GM12864 (cell line): ENCODE measurements around the gene MLLT1.
A peak's percentile ranks its signal among the peaks of the same experiment; 100 is the strongest.

Source experiments
- DNase-seq: peaks from one replicate; pipeline ENCODE4 v3.0.0-alpha.2; 2011; ENCODE audit warnings: low read depth
- H3K4me3 ChIP-seq: 2 replicates; pipeline ENCODE4 v1.5.1; 2011; ENCODE audit warnings: mild to moderate bottlenecking, low read depth, low read length, control low read depth
- TF ChIP-seq, protein P1 (sequence below): IDR thresholded peaks from 2 replicates; pipeline ENCODE4 v1.5.1; 2011; ENCODE audit warnings: low read depth, mild to moderate bottlenecking, moderate library complexity, low read length, control low read depth, inconsistent platforms; ENCODE audit errors: missing control alignments

Gene MLLT1

DNA sequence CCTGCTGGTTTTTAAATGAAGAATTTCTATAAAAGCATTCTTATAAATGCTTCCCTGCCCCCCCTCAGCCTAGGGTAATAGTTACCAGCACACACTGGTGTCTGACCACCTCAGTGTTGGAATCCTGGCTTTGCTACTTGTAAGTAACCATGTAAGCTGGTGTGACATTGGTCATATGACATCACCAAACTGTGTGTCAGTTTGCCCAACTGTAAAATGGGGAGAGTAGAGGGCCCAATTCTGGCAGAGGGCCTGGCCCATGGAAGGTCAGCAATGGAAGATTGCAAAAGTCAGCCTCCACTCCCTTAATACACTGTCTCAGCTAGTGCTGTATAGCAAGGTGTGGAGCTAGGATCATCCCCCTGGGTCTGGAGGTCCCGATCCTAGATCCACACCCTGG is 112.7 kb downstream of the MLLT1 start:
- no peak overlapping the region for H3K4me3 ChIP-seq
- TF ChIP-seq, protein P1, sequence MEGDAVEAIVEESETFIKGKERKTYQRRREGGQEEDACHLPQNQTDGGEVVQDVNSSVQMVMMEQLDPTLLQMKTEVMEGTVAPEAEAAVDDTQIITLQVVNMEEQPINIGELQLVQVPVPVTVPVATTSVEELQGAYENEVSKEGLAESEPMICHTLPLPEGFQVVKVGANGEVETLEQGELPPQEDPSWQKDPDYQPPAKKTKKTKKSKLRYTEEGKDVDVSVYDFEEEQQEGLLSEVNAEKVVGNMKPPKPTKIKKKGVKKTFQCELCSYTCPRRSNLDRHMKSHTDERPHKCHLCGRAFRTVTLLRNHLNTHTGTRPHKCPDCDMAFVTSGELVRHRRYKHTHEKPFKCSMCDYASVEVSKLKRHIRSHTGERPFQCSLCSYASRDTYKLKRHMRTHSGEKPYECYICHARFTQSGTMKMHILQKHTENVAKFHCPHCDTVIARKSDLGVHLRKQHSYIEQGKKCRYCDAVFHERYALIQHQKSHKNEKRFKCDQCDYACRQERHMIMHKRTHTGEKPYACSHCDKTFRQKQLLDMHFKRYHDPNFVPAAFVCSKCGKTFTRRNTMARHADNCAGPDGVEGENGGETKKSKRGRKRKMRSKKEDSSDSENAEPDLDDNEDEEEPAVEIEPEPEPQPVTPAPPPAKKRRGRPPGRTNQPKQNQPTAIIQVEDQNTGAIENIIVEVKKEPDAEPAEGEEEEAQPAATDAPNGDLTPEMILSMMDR = no peak
- DNase-seq = no peak

DNA sequence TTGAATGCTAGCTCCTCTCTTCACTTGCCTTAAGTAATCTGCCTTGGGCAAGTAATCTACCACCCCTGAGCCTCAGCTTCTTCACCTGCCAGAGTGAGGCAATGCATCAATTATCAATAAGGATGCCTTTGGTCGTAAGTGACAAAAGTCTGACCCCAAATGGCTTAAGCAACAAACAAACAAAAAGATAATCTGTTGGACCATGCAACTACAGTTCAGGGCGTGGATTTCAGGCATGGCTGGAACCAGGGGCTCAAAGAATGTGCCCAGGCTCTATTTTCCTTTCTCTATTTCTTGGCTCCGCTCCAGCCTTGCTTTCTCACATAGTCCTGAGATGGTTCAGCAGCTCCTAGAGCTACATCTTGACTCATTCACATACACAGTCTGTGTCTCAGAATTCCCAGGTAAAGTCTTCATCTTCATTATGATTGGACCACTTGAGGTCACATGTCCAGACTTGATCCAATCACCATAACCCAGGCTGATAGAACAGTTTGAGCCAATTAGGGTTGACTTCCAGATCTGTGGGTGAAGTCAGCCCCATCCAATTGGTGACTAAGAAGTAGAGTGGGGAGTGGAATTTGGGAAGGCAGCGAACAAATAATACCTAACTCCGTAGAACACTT is 114.8 kb downstream of the MLLT1 start:
- H3K4me3 ChIP-seq = no peak overlapping the region
- no peak for DNase-seq
- TF ChIP-seq, protein P1 = no peak

DNA sequence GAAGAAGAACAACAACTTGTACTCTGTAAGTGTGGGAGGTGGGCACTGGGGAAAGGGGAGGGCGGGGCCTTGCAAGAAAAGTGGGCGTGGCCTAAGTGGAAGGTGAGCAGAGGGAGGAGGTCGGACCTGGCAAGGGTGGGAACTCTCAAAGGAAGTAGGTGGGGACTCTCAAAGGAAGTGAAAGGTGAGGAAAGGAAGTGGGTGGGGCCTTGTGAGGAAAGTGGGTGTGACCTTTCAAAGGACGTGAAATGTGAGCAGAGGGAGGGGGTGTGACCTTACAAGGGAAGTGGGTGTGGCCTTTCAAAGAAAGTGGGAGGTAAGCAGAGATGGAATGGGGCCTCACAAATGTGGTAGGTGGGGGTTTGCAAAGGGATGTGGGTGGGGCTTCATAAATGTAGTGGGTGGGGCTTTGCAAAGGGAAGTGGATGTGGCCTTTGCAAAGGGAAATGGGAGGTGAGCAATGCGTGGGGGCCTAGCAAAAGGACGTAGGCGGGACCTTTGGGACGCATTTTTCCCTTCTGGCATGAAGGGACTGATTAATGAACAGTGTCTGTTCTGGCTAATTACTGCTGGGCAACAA is 118.4 kb downstream of the MLLT1 start:
- H3K4me3 ChIP-seq = no peak overlapping the region
- DNase-seq = peak; percentile 95
- TF ChIP-seq, protein P1 = no peak
